Thyroid gland (tissue), 4 donors: Measurements from ENCODE around the gene GADD45A. TPM values are rescaled to one million over a fixed set of nuclear protein-coding genes. Genes with fewer than 3 reads are reported as not detected.
"Not testable (repeated sequence)": the region's sequence is repeated elsewhere in the genome, so short reads cannot be mapped to it uniquely, and the experiment has no call there.

ENCODE experiments used
- DNase-seq, 2 donors: peaks; one replicate each; pipeline ENCODE4 v3.0.0-alpha.2; 2019
- H3K27ac ChIP-seq, 3 donors: fragments of 200-600 bp; sonication (generic); 1 replicate in 2 of 3; 2 replicates in 1 of 3; pipeline ENCODE4 v1.5.1; 2016 to 2019; ENCODE audit warnings: mild to moderate bottlenecking in 1 of 3, moderate library complexity in 1 of 3
- H3K27me3 ChIP-seq: fragments of 200-600 bp; sonication (generic); one replicate; pipeline ENCODE4 v1.5.1; 2019
- H3K36me3 ChIP-seq, 2 donors: fragments of 200-600 bp; sonication (generic); one replicate each; pipeline ENCODE4 v1.5.1; 2016 to 2019
- H3K4me1 ChIP-seq, 2 donors: fragments of 200-600 bp; sonication (generic); one replicate each; pipeline ENCODE4 v1.5.1; 2017 to 2019
- H3K4me3 ChIP-seq, 3 donors: fragments of 200-600 bp; sonication (generic); replicated peaks in 1 of 3; 1 replicate in 2 of 3; 2 replicates in 1 of 3; pipeline ENCODE4 v1.5.1; 2016; ENCODE audit warnings: mild to moderate bottlenecking in 1 of 3
- H3K9me3 ChIP-seq: fragments of 200-600 bp; sonication (generic); one replicate; pipeline ENCODE4 v1.5.1; 2017
- POLR2A ChIP-seq, 2 donors: fragments of 450-650 bp; IDR thresholded peaks; one replicate each; pipeline ENCODE4 v1.6.1; 2017; ENCODE audit warnings: antibody characterized with exemption in 2 of 2, mild to moderate bottlenecking in 2 of 2, moderate library complexity in 1 of 2
- WGBS, 2 donors: methylation state at CpG; one replicate each; pipeline ENCODE4 v1.1.5; 2017; 5-methylcytosine and 5-hydroxymethylcytosine counted together
- intact Hi-C: fragments of 100-400 bp; cut with DNase I; formaldehyde crosslinking; loops from one replicate; pipeline ENCODE4 v1.15.1; 2023
- total RNA-seq, 4 donors: library from RNA; depleted of rRNA; stranded (reverse); fragments of >200 nt; gene quantifications; one replicate each; pipeline ENCODE4 v1.2.3, GENCODE V29; 2016
- TF ChIP-seq, protein P1 (sequence below), 6 experiments: fragments of 200-600 bp in 3 of 6; fragments of 450-650 bp in 3 of 6; sonication (generic) in 3 of 6; IDR thresholded peaks; one replicate each; pipeline ENCODE4 v1.5.1; 2016 to 2019; ENCODE audit warnings: antibody characterized with exemption in 6 of 6, mild to moderate bottlenecking in 2 of 6, inconsistent platforms in 1 of 6, moderate library complexity in 1 of 6

GADD45A gene
- total RNA-seq, 4 donors from 2014 or later = 27.2 to 95.5 (median 62.9) TPM

DNA sequence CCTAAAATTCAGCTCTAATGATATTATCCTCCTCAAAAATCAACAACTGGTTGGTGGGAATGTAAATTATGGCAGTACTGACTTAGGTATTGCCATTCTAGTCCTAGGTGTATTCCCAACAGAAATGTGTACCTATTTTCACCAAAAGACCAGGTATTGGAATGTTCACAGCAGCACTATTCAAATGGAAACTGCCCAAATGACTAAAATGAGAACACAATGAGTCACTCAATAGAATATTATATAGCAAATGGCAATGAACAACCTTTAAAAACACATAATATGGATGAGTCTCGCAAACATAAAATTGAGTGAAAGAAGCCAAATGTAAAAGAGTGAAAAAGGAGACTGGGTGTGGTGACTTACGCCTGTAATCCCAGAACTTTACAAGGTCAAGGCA lies 44.9 kb downstream of the GADD45A start:
- intact Hi-C loops = no loop called here
- no peak for DNase-seq
- TF ChIP-seq POLR2A (IDR thresholded peaks at IDR 0.05) = no peak
- TF ChIP-seq, protein P1, sequence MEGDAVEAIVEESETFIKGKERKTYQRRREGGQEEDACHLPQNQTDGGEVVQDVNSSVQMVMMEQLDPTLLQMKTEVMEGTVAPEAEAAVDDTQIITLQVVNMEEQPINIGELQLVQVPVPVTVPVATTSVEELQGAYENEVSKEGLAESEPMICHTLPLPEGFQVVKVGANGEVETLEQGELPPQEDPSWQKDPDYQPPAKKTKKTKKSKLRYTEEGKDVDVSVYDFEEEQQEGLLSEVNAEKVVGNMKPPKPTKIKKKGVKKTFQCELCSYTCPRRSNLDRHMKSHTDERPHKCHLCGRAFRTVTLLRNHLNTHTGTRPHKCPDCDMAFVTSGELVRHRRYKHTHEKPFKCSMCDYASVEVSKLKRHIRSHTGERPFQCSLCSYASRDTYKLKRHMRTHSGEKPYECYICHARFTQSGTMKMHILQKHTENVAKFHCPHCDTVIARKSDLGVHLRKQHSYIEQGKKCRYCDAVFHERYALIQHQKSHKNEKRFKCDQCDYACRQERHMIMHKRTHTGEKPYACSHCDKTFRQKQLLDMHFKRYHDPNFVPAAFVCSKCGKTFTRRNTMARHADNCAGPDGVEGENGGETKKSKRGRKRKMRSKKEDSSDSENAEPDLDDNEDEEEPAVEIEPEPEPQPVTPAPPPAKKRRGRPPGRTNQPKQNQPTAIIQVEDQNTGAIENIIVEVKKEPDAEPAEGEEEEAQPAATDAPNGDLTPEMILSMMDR (IDR thresholded peaks at IDR 0.05) = no peak
- 88 to 97% methylated on average over 2 of the region's 2 CpGs for WGBS, 2 donors
- Histone ChIP-seq H3K27me3 (no peaks in the 10 kb centered on the region), H3K4me1 (peaks cover 0 to 7% of the 10 kb centered on the region in 2 donors), H3K9me3 (no peaks in the 10 kb centered on the region), H3K4me3 (no peak overlapping the region), H3K36me3 (no peaks in the 10 kb centered on the region), H3K27ac (no peak overlapping the region)

DNA sequence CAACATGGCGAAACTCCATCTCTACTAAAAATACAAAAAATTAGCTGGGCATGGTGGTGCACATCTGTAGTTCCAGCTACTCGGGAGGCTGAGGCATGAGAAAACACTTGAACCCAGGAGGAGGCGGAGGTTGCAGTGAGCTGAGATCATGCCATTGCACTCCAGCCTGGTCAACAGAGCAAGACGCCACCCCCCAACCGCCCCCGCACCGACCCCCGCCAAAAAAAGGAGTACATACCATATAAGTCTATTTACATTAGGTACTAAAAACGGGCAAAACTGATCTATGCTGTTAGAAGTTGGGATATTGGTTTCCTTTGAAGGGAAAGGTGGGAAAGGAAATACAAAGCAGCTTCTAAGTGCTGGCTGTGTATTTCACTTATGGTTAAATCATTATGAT lies 45.3 kb downstream of the GADD45A start:
- H3K4me3 ChIP-seq, intact Hi-C loops, H3K4me1 ChIP-seq, H3K27ac ChIP-seq, H3K27me3 ChIP-seq, H3K36me3 ChIP-seq, H3K9me3 ChIP-seq, DNase-seq: not testable (repeated sequence)
- 93% methylated on average over 9 of the region's 9 CpGs for WGBS, 2 donors

DNA sequence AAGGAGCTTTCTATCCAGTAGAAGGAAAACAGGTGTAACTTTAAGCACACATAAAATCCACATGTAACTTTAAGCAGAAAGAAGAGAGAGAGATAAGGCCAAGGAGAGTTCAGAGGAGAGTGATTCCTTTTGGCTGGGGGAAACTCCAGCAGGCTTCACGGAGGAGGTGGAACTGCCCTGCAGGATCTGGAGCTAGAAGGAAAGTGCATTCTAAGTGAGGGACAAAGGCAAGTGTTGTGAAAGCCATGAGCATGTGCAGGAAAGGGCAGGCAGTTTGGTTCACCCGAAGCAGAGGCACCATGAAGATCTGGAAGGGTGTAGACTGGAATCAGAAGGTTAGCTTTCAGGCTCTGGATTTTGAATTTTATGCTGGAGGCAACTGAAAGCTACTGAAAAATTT lies 46.3 kb downstream of the GADD45A start:
- Histone ChIP-seq H3K36me3 (no peaks in the 10 kb centered on the region), H3K4me3 (no peak overlapping the region), H3K4me1 (peaks cover 8 to 11% of the 10 kb centered on the region in 2 donors), H3K9me3 (no peaks in the 10 kb centered on the region), H3K27ac (no peak overlapping the region), H3K27me3 (no peaks in the 10 kb centered on the region)
- DNase-seq = no peak
- intact Hi-C loops = no loop called here
- WGBS, 2 donors = 88 to 93% methylated on average over 2 of the region's 2 CpGs
- no peak for TF ChIP-seq POLR2A (IDR thresholded peaks at IDR 0.05)
- TF ChIP-seq, protein P1 (IDR thresholded peaks at IDR 0.05) = no peak

DNA sequence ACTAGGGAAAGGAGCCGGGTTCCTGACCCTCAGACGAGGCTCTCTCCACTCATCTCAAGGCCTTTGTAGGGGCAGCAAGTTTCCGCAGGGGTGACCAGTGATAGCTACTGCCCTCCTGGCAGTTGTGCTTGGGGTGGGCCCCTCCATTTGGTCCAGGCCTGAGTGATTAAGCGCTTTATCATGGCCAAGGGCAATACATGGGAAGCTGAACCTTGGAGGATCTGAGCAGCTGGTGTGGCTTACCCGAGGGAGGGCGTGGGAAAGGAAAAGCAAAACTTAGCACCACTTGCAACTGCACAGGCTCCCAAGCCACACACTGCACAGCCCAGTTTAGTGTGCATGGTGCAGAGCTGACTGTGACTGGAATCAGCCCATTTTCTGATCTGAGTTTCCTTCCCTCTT lies 47.8 kb downstream of the GADD45A start:
- Histone ChIP-seq H3K27me3 (no peaks in the 10 kb centered on the region), H3K27ac (no peak overlapping the region), H3K4me3 (no peak overlapping the region), H3K4me1 (peaks cover 12 to 19% of the 10 kb centered on the region in 2 donors), H3K9me3 (no peaks in the 10 kb centered on the region), H3K36me3 (no peaks in the 10 kb centered on the region)
- WGBS, 2 donors = 73 to 84% methylated on average over 4 to 6 of the region's 6 CpGs
- intact Hi-C loops = no loop called here
- no peak for DNase-seq
- TF ChIP-seq POLR2A (IDR thresholded peaks at IDR 0.05) = no peak
- TF ChIP-seq, protein P1 (IDR thresholded peaks at IDR 0.05) = no peak

DNA sequence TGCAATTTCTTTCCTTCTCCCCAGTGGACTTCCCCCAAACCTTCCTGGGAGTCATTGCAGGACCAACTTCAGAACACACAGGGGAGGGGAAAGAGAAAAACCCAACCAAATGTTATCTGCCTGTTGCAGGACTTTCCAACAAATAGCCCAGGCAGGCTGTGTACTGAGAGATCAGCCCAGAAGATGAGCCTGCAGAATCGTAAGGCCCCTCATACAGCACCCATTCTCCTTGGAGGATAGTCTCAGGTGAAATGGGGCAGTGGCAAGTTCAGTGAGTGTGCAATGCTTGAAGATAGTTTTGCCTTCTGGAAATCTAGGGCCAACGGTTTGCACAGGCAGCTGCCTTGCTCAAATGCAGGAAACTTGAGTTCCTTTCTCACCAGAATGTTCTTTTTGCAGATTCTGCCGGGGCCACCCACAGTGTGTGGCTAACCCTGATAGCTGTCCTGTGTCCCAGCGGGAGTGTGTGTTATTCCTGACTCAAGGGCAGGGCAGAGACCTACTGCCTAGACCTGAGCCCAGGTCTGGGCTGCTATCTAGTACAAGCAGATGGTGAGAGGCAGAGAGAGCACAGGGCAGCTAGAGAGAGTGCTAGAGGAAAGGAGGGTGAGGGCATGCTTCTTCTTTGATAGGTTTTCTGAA lies 48.8 kb downstream of the GADD45A start:
- no peaks in the 10 kb centered on the region for H3K36me3 ChIP-seq
- H3K9me3 ChIP-seq = no peaks in the 10 kb centered on the region
- H3K27ac ChIP-seq = no peak overlapping the region
- H3K4me1 ChIP-seq = peaks cover 12 to 19% of the 10 kb centered on the region in 2 donors
- intact Hi-C loops = no loop called here
- no peaks in the 10 kb centered on the region for H3K27me3 ChIP-seq
- WGBS, 2 donors = 56 to 78% methylated on average over 3 to 4 of the region's 4 CpGs
- no peak for TF ChIP-seq POLR2A (IDR thresholded peaks at IDR 0.05)
- no peak overlapping the region for H3K4me3 ChIP-seq
- DNase-seq = no peak

DNA sequence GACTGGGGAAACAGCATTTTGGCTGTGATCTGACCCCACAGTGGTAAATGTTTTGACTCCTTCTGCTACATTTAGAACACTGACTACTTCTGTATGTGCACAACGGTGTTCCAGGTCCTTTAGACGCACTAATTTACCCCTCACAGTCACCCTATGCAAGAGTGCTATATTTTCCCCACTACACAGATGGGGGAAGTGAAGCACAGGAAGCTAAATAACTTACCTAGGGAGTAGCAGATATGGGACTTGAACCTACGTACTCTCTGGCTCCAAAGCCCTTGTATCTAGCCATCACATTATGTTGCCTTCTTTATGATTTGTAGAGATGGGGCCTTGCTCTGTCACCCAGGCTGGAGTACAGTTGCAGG lies 49.3 kb downstream of the GADD45A start:
- Histone ChIP-seq H3K27me3 (no peaks in the 10 kb centered on the region), H3K27ac (no peak overlapping the region), H3K36me3 (no peaks in the 10 kb centered on the region), H3K4me3 (no peak overlapping the region), H3K9me3 (no peaks in the 10 kb centered on the region), H3K4me1 (peaks cover 12 to 19% of the 10 kb centered on the region in 2 donors)
- 92 to 93% methylated on average over 3 of the region's 3 CpGs for WGBS, 2 donors
- TF ChIP-seq POLR2A (IDR thresholded peaks at IDR 0.05) = no peak
- TF ChIP-seq, protein P1 (IDR thresholded peaks at IDR 0.05) = no peak
- DNase-seq = no peak
- intact Hi-C loops = no loop called here
